ENCODE data around the gene RAMP1. TPM values are rescaled to one million over a fixed set of nuclear protein-coding genes. Genes with fewer than 3 reads are reported as not detected.

Gene RAMP1
- total RNA-seq, 1 donor from 2014 or later, result 2.1 TPM

- Mint-ChIP-seq H3K4me1 (peaks cover 9% of the 10 kb centered on the region), H3K27me3 (ENCODE audit: low read depth) (no peaks in the 10 kb centered on the region), H3K36me3 (no peaks in the 10 kb centered on the region), H3K27ac (no peak overlapping the region), H3K4me3 (no peak overlapping the region), H3K9me3 (peaks cover 9% of the 10 kb centered on the region)
- no peak for TF ChIP-seq CTCF (IDR thresholded peaks at IDR 0.05; ENCODE audit: unreplicated experiment)
- no peak for DNase-seq (ENCODE audit: low spot score in 2 of 2, unreplicated experiment in 2 of 2)
Measured at GRCh38 chr2:237935740-237936452, 76.5 kb downstream of the RAMP1 start.

GRCh38 chr2:237939251-237939650, 79.8 kb downstream of the RAMP1 start:
- peaks cover 20% of the 10 kb centered on the region for H3K4me1 Mint-ChIP-seq
- no peak overlapping the region for H3K4me3 Mint-ChIP-seq
- no peaks in the 10 kb centered on the region for H3K27me3 Mint-ChIP-seq (ENCODE audit: low read depth)
- no peak overlapping the region for H3K27ac Mint-ChIP-seq
- H3K9me3 Mint-ChIP-seq, result peaks cover 10% of the 10 kb centered on the region
- no peaks in the 10 kb centered on the region for H3K36me3 Mint-ChIP-seq
- no peak for TF ChIP-seq CTCF (IDR thresholded peaks at IDR 0.05; ENCODE audit: unreplicated experiment)
- DNase-seq (ENCODE audit: low spot score in 2 of 2, unreplicated experiment in 2 of 2), result no peak

GRCh38 chr2:237940828-237941227, 81.4 kb downstream of the RAMP1 start:
- Mint-ChIP-seq H3K4me1 (peaks cover 18% of the 10 kb centered on the region), H3K27ac (no peak overlapping the region)
- no peak for TF ChIP-seq CTCF (IDR thresholded peaks at IDR 0.05; ENCODE audit: unreplicated experiment)

GRCh38 chr2:237941239-237941638, 81.8 kb downstream of the RAMP1 start:
- H3K27ac Mint-ChIP-seq, result no peak overlapping the region
- TF ChIP-seq CTCF (IDR thresholded peaks at IDR 0.05; ENCODE audit: unreplicated experiment), result no peak
- H3K4me1 Mint-ChIP-seq, result peaks cover 18% of the 10 kb centered on the region
- H3K36me3 Mint-ChIP-seq, result no peaks in the 10 kb centered on the region
- peaks cover 2% of the 10 kb centered on the region for H3K27me3 Mint-ChIP-seq (ENCODE audit: low read depth)
- no peak overlapping the region for H3K4me3 Mint-ChIP-seq
- H3K9me3 Mint-ChIP-seq, result peaks cover 24% of the 10 kb centered on the region
- no peak for DNase-seq (ENCODE audit: low spot score in 2 of 2, unreplicated experiment in 2 of 2)

More at GRCh38 chr2:237940828-237941227, 81.4 kb downstream of the RAMP1 start:
- peaks cover 21% of the 10 kb centered on the region for H3K9me3 Mint-ChIP-seq
- H3K4me3 Mint-ChIP-seq, result no peak overlapping the region
- peaks cover 2% of the 10 kb centered on the region for H3K27me3 Mint-ChIP-seq (ENCODE audit: low read depth)
- no peaks in the 10 kb centered on the region for H3K36me3 Mint-ChIP-seq
- no peak for DNase-seq (ENCODE audit: low spot score in 2 of 2, unreplicated experiment in 2 of 2)

GRCh38 chr2:237942513-237942899, 83.1 kb downstream of the RAMP1 start:
- Mint-ChIP-seq H3K4me1 (peaks cover 18% of the 10 kb centered on the region), H3K9me3 (peaks cover 34% of the 10 kb centered on the region), H3K27ac (no peak overlapping the region), H3K4me3 (no peak overlapping the region), H3K27me3 (ENCODE audit: low read depth) (peaks cover 2% of the 10 kb centered on the region), H3K36me3 (no peaks in the 10 kb centered on the region)
- TF ChIP-seq CTCF (IDR thresholded peaks at IDR 0.05; ENCODE audit: unreplicated experiment), result no peak
- DNase-seq (ENCODE audit: low spot score in 2 of 2, unreplicated experiment in 2 of 2), result no peak
